Putamen (tissue), 1 donor: ENCODE results near the gene POFUT2.

ENCODE experiments used
- DNase-seq: peaks from one replicate; pipeline ENCODE4 v3.0.0-alpha.2; 2016; ENCODE audit warnings: low spot score

The POFUT2 gene

DNA sequence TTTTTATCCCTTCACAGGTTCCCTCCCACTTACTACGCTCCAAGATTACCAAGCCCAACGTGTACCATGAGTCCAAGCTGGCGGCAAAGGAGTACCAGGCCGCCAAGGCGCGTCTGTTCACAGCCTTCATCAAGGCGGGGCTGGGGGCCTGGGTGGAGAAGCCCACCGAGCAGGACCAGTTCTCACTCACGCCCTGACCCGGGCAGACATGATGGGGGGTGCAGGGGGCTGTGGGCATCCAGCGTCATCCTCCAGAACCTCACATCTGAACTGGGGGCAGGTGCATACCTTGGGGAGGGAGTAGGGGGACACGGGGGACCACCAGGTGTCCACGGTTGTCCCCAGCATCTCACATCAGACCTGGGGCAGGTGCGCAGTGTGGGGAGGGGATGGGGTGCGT, 65.7 kb downstream of the POFUT2 start:
- no peak for DNase-seq

DNA sequence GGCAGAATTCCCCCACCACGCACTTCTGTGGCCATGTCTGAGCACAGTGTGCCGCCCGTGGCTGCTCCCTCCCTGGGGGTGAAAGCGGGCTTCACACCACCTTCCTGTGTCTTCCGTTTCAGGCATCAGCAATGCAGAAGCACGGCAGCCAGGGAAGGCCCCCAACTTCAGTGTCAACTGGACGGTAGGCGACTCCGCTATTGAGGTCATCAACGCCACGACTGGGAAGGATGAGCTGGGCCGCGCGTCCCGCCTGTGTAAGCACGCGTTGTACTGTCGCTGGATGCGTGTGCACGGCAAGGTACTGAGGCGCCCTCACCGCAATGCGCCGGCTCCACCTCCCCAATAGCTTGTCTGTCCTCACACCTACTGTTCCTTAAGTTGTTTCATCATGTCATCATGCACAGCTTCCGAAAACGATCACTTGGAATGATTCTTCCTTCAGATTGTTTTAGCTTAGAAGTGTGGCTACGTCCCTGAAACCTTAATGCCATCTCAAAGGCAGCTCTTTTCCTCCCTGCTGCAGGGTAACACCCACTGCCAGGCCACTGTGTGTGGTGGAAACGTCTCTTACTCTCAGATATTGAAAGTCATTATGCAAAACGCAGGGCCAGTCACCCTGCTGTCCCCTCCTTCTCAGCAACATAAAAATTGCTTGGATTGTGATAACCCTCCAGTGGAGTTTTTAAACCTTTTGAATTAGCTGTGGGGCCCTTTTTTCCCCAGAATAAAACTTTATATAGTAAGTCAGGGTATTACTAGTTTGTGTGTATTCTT, 66.8 kb downstream of the POFUT2 start:
- no peak for DNase-seq

- DNase-seq: no peak
Observed at GRCh38 chr21:45220071-45220481, 67.6 kb downstream of the POFUT2 start.

GRCh38 chr21:45219517-45219916, 68.2 kb downstream of the POFUT2 start:
- DNase-seq: no peak

DNA sequence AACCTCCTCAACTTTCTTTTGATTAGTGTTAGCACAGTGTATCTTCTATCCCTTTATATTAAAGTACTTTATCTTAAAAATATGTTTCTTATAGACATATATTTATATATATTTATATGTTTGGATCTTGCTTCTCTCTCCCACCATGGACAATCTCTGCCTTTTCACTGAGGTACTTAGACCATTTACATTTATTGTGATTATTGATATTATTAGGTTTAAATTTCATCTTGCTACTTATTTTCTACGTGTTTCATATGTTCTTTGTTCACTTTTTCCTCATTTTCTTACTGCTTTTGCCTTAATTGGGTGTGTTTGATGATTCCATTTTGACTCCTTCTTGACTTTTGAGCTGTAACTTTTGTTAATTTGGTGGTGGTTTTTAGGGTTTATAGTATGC, 70.7 kb downstream of the POFUT2 start:
- DNase-seq: no peak

- no peak for DNase-seq
Observed at GRCh38 chr21:45215213-45215612, 72.5 kb downstream of the POFUT2 start.
